Upper lobe of left lung (tissue), 6 donors: ENCODE data around the gene PTX4. TPM values are rescaled to one million over a fixed set of nuclear protein-coding genes. Genes with fewer than 3 reads are reported as not detected.

ENCODE experiments used
- ATAC-seq, 2 donors: fragments of 200-7000 bp; cut with Tn5 transposase; one replicate each; pipeline ENCODE4 v1.9.1; 2022; ENCODE audit warnings: mild to moderate bottlenecking in 2 of 2, moderate library complexity in 2 of 2; ENCODE audit not compliant: low FRiP score in 2 of 2
- DNase-seq, 2 donors: peaks; one replicate each; pipeline ENCODE4 v3.0.0-alpha.2; 2019 to 2020
- H3K27ac ChIP-seq, 4 donors: fragments of 200-600 bp; sonication (generic); one replicate each; pipeline ENCODE4 v1.5.1; 2016 to 2019
- H3K27me3 ChIP-seq, 4 donors: fragments of 200-600 bp; sonication (generic); one replicate each; pipeline ENCODE4 v1.5.1; 2017 to 2019
- H3K36me3 ChIP-seq, 4 donors: fragments of 200-600 bp; sonication (generic); one replicate each; pipeline ENCODE4 v1.5.1; 2016 to 2019
- H3K4me1 ChIP-seq, 4 donors: fragments of 200-600 bp; sonication (generic); one replicate each; pipeline ENCODE4 v1.5.1; 2018 to 2019
- H3K4me3 ChIP-seq, 4 donors: fragments of 200-600 bp; sonication (generic); one replicate each; pipeline ENCODE4 v1.5.1; 2017 to 2019; ENCODE audit warnings: mild to moderate bottlenecking in 2 of 4, moderate library complexity in 1 of 4
- H3K9me3 ChIP-seq, 4 donors: fragments of 200-600 bp; sonication (generic); one replicate each; pipeline ENCODE4 v1.5.1; 2018 to 2019
- EP300 ChIP-seq, 4 donors: sonication (generic); formaldehyde crosslinking; IDR thresholded peaks; one replicate each; pipeline ENCODE4 v1.5.1; 2017; ENCODE audit warnings: antibody characterized with exemption in 4 of 4, control low read depth in 2 of 4
- POLR2A ChIP-seq, 4 donors: fragments of 450-650 bp; IDR thresholded peaks; one replicate each; pipeline ENCODE4 v1.5.1; 2016 to 2017; ENCODE audit warnings: antibody characterized with exemption in 4 of 4, mild to moderate bottlenecking in 2 of 4
- POLR2AphosphoS5 ChIP-seq, 2 donors: sonication (generic); formaldehyde crosslinking; IDR thresholded peaks; one replicate each; pipeline ENCODE4 v1.5.1; 2017; ENCODE audit warnings: antibody characterized with exemption in 2 of 2
- WGBS, 2 donors: methylation state at CpG; one replicate each; pipeline ENCODE4 v1.1.5; 2017 to 2018; 5-methylcytosine and 5-hydroxymethylcytosine counted together
- total RNA-seq, 6 donors: library from RNA; depleted of rRNA in 4 of 6; stranded (reverse); fragments of >200 nt in 4 of 6; gene quantifications; one replicate each; pipeline versions ENCODE4 v1.1.0 to v1.2.1, GENCODE V29; 2016 to 2021
- TF ChIP-seq, protein P1 (sequence below), 6 experiments: fragments of 450-650 bp in 4 of 6; fragments of 200-600 bp in 2 of 6; sonication (generic) in 2 of 6; IDR thresholded peaks; one replicate each; pipeline ENCODE4 v1.5.1; 2016 to 2019; ENCODE audit warnings: antibody characterized with exemption in 6 of 6
- donor health status: DM: no; HTN: no; CAD: no; lungs with moderate emphysema.
- donor health status: DM: no; HTN: yes; CAD: no; lungs with severe emphysema.

The PTX4 gene
- total RNA-seq, 6 donors from 2014 or later, result 0.30 to 0.34 (median 0.34) TPM; not detected in 3

DNA sequence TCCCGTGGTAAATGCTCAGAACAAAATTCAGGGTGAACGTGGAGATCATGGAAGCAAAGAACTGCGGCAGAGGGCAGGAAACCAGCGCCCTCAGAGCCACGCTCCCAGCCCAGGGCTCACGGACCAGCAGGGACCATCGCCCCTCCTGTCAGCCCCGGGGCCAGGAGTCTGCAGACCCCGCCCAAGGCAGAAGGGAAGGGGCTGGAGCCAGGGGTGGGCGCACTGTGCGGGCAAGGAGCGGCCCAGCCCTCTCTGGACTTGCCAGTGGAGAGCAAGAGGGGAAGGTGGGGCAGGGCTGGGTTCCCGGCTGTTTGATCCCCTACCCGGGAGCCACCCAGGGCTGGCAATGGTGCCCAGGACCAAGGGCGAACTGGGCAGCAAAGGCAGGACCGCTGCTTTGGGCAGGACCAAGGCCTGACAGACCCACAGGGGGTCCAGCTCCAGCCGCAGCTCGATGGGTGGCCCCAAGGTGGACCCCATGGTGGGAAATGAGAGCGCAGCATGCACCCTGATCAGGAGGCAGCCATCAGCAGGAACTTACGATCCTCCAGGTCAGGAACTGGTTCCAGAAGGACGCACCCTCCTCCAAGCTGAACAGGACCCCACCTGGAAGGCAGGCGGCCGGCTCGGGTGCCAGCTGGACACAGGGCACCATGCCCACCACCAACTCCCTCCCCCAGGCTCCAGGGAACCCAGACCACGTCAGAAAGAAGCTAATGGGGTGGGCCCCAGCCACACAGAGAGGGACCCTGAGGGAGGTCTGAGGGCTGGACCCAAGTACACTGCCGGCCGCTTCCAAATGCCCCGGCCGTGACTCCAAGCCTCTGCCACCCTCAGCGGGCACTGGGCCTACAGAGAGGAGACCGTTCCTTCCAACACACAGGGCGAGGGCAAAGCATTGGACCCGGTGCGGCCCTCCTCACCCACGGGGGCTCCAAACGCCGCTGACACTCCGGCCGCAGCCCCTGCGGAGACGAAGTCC lies 33.3 kb downstream of the PTX4 start:
- Histone ChIP-seq H3K9me3 (no peaks in the 10 kb centered on the region), H3K36me3 (peaks cover 19 to 92% (median 83%) of the 10 kb centered on the region in 4 donors), H3K27me3 (no peaks in the 10 kb centered on the region), H3K27ac (no peak overlapping the region), H3K4me1 (no peaks in the 10 kb centered on the region), H3K4me3 (no peak overlapping the region)
- 92 to 95% methylated on average over 28 to 41 of the region's 41 CpGs for WGBS, 2 donors
- ATAC-seq (no peak), DNase-seq (peak in 1 of 2 donors; percentile 76)
- TF ChIP-seq EP300 (IDR thresholded peaks at IDR 0.05) (no peak), POLR2AphosphoS5 (IDR thresholded peaks at IDR 0.05) (no peak)
- TF ChIP-seq, protein P1, sequence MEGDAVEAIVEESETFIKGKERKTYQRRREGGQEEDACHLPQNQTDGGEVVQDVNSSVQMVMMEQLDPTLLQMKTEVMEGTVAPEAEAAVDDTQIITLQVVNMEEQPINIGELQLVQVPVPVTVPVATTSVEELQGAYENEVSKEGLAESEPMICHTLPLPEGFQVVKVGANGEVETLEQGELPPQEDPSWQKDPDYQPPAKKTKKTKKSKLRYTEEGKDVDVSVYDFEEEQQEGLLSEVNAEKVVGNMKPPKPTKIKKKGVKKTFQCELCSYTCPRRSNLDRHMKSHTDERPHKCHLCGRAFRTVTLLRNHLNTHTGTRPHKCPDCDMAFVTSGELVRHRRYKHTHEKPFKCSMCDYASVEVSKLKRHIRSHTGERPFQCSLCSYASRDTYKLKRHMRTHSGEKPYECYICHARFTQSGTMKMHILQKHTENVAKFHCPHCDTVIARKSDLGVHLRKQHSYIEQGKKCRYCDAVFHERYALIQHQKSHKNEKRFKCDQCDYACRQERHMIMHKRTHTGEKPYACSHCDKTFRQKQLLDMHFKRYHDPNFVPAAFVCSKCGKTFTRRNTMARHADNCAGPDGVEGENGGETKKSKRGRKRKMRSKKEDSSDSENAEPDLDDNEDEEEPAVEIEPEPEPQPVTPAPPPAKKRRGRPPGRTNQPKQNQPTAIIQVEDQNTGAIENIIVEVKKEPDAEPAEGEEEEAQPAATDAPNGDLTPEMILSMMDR (IDR thresholded peaks at IDR 0.05), result no peak

DNA sequence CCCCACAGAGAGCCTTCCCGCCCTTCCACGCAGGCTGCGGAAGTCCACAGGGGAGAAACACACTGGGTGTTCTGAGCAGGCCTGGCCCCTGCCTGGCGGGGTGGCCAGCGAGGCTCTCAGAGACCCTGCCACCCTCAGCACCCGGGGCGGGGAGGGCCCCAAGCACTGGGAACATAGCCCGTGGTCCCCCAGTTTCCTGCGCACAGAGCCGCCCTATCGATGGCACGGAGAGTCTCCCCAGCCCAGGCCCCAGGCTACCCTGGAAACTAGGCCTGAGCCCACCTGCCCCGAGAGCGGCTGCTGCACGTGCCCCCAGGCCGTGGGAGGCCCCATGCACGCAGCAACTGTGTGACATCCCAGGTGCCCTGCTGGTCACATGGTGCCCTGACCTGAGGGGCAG lies 34.2 kb downstream of the PTX4 start:
- Histone ChIP-seq H3K27ac (no peak overlapping the region), H3K9me3 (no peaks in the 10 kb centered on the region), H3K4me3 (no peak overlapping the region), H3K36me3 (peaks cover 19 to 93% (median 83%) of the 10 kb centered on the region in 4 donors), H3K4me1 (no peaks in the 10 kb centered on the region), H3K27me3 (no peaks in the 10 kb centered on the region)
- 89 to 100% methylated on average over 9 of the region's 17 CpGs for WGBS, 2 donors
- TF ChIP-seq, protein P1 (IDR thresholded peaks at IDR 0.05), result no peak
- TF ChIP-seq POLR2A (IDR thresholded peaks at IDR 0.05), result no peak
- no peak for TF ChIP-seq POLR2AphosphoS5 (IDR thresholded peaks at IDR 0.05)
- TF ChIP-seq EP300 (IDR thresholded peaks at IDR 0.05), result no peak
- DNase-seq (peak in 1 of 2 donors; percentile 66), ATAC-seq (no peak)

DNA sequence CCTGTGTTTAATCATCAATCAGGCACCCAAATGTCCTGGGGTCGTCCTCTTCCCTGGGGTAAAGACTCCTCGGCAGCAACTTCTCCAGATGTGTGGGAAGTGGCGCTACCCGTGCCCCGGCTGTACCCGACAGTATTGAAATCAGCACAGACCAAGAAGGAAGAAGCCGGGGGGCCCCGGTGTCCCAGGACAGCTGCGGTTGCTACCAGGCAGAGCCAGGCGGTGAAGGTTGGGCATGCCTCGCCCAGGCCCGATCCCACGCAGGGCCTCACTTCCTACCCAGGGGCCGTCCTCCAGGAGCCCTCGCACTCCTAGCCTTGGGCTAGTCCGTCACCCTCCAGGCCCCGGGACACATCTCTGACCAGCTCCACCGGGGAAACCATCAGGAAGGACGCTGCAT lies 35.4 kb downstream of the PTX4 start:
- Histone ChIP-seq H3K4me1 (no peaks in the 10 kb centered on the region), H3K27me3 (no peaks in the 10 kb centered on the region), H3K27ac (no peak overlapping the region), H3K4me3 (no peak overlapping the region), H3K9me3 (no peaks in the 10 kb centered on the region), H3K36me3 (peaks cover 19 to 98% (median 84%) of the 10 kb centered on the region in 4 donors)
- TF ChIP-seq POLR2A (IDR thresholded peaks at IDR 0.05) (no peak), EP300 (IDR thresholded peaks at IDR 0.05) (no peak), POLR2AphosphoS5 (IDR thresholded peaks at IDR 0.05) (no peak)
- TF ChIP-seq, protein P1 (IDR thresholded peaks at IDR 0.05), result no peak
- DNase-seq (peak in 1 of 2 donors; percentile 63), ATAC-seq (no peak)
- 93 to 94% methylated on average over 16 to 18 of the region's 19 CpGs for WGBS, 2 donors

DNA sequence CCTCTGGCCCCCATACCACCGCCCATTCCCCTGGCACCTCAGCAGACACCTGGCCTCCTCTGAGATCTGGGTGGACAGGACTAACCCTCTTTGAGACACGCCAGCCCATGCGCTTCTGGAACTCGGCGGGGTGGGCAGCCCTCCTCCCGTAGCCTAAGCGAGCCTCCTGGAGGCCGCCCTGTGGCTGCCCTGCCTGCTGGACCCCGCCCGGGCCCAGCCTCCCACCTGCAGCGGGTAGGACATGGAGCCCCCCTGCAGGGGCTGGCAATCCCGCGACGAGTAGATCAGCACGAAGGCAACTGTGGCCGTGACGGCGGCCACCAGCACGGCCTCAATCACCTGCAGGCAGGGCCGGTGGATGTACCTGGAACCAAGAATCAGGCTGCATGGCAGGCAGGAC lies 36.2 kb downstream of the PTX4 start:
- DNase-seq (peak in 1 of 2 donors; percentile 81), ATAC-seq (no peak)
- Histone ChIP-seq H3K4me1 (no peaks in the 10 kb centered on the region), H3K9me3 (no peaks in the 10 kb centered on the region), H3K4me3 (no peak overlapping the region), H3K27me3 (no peaks in the 10 kb centered on the region), H3K27ac (no peak overlapping the region), H3K36me3 (peaks cover 19 to 98% (median 85%) of the 10 kb centered on the region in 4 donors)
- 95 to 100% methylated on average over 1 to 19 of the region's 20 CpGs for WGBS, 2 donors
- TF ChIP-seq, protein P1 (IDR thresholded peaks at IDR 0.05), result no peak
- TF ChIP-seq POLR2A (IDR thresholded peaks at IDR 0.05) (no peak), EP300 (IDR thresholded peaks at IDR 0.05) (no peak), POLR2AphosphoS5 (IDR thresholded peaks at IDR 0.05) (no peak)
